ENCODE measurements around the gene ANGPT4.

GRCh38 chr20:822651-823573 lies 93.2 kb downstream of the ANGPT4 start:
- no peak for TF ChIP-seq CBFB (CRISPR knock-in tag; IDR thresholded peaks at IDR 0.05; ENCODE audit: low read depth)
- TF ChIP-seq RELA (CRISPR knock-in tag; IDR thresholded peaks at IDR 0.05; ENCODE audit: borderline replicate concordance): no peak
- TF ChIP-seq, protein P1, sequence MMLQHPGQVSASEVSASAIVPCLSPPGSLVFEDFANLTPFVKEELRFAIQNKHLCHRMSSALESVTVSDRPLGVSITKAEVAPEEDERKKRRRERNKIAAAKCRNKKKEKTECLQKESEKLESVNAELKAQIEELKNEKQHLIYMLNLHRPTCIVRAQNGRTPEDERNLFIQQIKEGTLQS (CRISPR knock-in tag; conservative IDR thresholded peaks at IDR 0.05): no peak
- TF ChIP-seq SP1 (CRISPR knock-in tag; conservative IDR thresholded peaks at IDR 0.05): no peak
- TF ChIP-seq, protein P2, sequence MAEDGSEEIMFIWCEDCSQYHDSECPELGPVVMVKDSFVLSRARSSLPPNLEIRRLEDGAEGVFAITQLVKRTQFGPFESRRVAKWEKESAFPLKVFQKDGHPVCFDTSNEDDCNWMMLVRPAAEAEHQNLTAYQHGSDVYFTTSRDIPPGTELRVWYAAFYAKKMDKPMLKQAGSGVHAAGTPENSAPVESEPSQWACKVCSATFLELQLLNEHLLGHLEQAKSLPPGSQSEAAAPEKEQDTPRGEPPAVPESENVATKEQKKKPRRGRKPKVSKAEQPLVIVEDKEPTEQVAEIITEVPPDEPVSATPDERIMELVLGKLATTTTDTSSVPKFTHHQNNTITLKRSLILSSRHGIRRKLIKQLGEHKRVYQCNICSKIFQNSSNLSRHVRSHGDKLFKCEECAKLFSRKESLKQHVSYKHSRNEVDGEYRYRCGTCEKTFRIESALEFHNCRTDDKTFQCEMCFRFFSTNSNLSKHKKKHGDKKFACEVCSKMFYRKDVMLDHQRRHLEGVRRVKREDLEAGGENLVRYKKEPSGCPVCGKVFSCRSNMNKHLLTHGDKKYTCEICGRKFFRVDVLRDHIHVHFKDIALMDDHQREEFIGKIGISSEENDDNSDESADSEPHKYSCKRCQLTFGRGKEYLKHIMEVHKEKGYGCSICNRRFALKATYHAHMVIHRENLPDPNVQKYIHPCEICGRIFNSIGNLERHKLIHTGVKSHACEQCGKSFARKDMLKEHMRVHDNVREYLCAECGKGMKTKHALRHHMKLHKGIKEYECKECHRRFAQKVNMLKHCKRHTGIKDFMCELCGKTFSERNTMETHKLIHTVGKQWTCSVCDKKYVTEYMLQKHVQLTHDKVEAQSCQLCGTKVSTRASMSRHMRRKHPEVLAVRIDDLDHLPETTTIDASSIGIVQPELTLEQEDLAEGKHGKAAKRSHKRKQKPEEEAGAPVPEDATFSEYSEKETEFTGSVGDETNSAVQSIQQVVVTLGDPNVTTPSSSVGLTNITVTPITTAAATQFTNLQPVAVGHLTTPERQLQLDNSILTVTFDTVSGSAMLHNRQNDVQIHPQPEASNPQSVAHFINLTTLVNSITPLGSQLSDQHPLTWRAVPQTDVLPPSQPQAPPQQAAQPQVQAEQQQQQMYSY (CRISPR knock-in tag; IDR thresholded peaks at IDR 0.05): no peak
- TF ChIP-seq NFYB (CRISPR knock-in tag; conservative IDR thresholded peaks at IDR 0.05; ENCODE audit: low read depth): no peak
- TF ChIP-seq, protein P3, sequence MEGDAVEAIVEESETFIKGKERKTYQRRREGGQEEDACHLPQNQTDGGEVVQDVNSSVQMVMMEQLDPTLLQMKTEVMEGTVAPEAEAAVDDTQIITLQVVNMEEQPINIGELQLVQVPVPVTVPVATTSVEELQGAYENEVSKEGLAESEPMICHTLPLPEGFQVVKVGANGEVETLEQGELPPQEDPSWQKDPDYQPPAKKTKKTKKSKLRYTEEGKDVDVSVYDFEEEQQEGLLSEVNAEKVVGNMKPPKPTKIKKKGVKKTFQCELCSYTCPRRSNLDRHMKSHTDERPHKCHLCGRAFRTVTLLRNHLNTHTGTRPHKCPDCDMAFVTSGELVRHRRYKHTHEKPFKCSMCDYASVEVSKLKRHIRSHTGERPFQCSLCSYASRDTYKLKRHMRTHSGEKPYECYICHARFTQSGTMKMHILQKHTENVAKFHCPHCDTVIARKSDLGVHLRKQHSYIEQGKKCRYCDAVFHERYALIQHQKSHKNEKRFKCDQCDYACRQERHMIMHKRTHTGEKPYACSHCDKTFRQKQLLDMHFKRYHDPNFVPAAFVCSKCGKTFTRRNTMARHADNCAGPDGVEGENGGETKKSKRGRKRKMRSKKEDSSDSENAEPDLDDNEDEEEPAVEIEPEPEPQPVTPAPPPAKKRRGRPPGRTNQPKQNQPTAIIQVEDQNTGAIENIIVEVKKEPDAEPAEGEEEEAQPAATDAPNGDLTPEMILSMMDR (IDR thresholded peaks at IDR 0.05): no peak
- TF ChIP-seq ELF4 (CRISPR knock-in tag; IDR thresholded peaks at IDR 0.05; ENCODE audit: low read depth): no peak
- TF ChIP-seq ATF1 (CRISPR knock-in tag; IDR thresholded peaks at IDR 0.05): no peak
- TF ChIP-seq, protein P4, sequence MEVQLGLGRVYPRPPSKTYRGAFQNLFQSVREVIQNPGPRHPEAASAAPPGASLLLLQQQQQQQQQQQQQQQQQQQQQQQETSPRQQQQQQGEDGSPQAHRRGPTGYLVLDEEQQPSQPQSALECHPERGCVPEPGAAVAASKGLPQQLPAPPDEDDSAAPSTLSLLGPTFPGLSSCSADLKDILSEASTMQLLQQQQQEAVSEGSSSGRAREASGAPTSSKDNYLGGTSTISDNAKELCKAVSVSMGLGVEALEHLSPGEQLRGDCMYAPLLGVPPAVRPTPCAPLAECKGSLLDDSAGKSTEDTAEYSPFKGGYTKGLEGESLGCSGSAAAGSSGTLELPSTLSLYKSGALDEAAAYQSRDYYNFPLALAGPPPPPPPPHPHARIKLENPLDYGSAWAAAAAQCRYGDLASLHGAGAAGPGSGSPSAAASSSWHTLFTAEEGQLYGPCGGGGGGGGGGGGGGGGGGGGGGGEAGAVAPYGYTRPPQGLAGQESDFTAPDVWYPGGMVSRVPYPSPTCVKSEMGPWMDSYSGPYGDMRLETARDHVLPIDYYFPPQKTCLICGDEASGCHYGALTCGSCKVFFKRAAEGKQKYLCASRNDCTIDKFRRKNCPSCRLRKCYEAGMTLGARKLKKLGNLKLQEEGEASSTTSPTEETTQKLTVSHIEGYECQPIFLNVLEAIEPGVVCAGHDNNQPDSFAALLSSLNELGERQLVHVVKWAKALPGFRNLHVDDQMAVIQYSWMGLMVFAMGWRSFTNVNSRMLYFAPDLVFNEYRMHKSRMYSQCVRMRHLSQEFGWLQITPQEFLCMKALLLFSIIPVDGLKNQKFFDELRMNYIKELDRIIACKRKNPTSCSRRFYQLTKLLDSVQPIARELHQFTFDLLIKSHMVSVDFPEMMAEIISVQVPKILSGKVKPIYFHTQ (CRISPR knock-in tag; IDR thresholded peaks at IDR 0.05): no peak
- TF ChIP-seq E2F5 (CRISPR knock-in tag; IDR thresholded peaks at IDR 0.05): no peak
- no peak for TF ChIP-seq OVOL2 (CRISPR knock-in tag; IDR thresholded peaks at IDR 0.05; ENCODE audit: borderline replicate concordance)

Measured in WTC11 (cell line).